ENCODE data around the gene DNAH17.

The DNAH17 gene

DNA sequence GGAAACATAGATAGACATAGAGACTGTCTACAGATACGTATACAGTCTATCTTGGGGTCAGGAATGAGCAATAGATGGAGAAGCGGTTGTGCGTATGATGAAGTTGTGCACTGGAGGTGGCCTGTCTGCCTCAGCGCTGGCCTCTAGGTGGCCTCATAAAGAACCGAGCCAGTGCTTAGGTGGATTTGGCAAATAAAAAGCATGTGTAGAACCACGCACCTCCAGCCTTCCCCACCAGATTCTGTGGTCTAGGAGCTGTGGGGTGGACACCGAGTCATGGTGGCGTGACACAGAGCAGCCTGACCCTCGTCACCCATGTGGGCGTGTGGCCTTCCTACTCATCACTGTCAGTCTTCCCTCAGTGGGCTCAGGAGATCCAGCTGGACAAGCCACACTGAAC is 164.8 kb downstream of the DNAH17 start:
- no peaks in the 10 kb centered on the region for H3K9me3 ChIP-seq (ENCODE audit: severe bottlenecking)
- DNase-seq (ENCODE audit: low spot score): no peak
- no peak for ATAC-seq (ENCODE audit: low read depth)
- no peak overlapping the region for H3K4me3 ChIP-seq (ENCODE audit: severe bottlenecking)
- H3K36me3 ChIP-seq (ENCODE audit: low read depth): peaks cover 58% of the 10 kb centered on the region
- H3K27me3 ChIP-seq (ENCODE audit: insufficient read depth, poor library complexity, severe bottlenecking): no peaks in the 10 kb centered on the region
- H3K27ac ChIP-seq (ENCODE audit: poor library complexity, severe bottlenecking): no peak overlapping the region
- TF ChIP-seq, protein P1, sequence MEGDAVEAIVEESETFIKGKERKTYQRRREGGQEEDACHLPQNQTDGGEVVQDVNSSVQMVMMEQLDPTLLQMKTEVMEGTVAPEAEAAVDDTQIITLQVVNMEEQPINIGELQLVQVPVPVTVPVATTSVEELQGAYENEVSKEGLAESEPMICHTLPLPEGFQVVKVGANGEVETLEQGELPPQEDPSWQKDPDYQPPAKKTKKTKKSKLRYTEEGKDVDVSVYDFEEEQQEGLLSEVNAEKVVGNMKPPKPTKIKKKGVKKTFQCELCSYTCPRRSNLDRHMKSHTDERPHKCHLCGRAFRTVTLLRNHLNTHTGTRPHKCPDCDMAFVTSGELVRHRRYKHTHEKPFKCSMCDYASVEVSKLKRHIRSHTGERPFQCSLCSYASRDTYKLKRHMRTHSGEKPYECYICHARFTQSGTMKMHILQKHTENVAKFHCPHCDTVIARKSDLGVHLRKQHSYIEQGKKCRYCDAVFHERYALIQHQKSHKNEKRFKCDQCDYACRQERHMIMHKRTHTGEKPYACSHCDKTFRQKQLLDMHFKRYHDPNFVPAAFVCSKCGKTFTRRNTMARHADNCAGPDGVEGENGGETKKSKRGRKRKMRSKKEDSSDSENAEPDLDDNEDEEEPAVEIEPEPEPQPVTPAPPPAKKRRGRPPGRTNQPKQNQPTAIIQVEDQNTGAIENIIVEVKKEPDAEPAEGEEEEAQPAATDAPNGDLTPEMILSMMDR (IDR thresholded peaks at IDR 0.05; ENCODE audit: poor library complexity, severe bottlenecking): no peak
- peaks cover 17% of the 10 kb centered on the region for H3K4me1 ChIP-seq (ENCODE audit: insufficient read depth, poor library complexity, severe bottlenecking)

DNA sequence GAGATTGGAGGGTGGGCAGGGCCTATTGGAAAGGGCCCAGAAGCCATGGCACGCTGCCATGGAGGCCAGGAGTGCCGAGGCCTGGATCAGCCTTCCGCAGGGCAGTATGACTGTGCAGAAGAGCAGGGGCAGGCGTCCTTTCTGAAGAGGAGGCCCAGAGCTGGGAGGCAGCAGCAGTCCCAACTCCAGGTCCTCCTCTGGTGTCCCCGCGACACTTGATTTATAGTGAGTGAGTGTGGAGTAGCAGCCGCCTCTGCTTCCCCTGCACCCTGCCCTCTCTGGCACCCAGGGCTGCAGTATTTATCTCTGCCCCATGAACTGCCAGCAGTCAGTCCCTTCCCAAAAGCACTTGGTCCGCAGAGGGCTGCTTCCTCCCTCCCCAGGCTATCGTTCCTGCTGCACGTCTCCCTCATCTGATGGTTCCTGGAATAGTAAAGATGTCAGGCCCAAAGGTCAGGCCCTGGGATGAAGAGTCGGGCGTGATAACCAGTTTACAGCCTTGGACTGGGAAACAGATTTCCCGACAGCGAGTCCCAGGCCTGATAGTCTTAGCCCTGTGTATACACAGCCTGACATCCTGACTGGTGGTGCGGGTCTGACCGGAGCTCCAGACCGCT is 165.8 kb downstream of the DNAH17 start:
- H3K9me3 ChIP-seq (ENCODE audit: severe bottlenecking): no peaks in the 10 kb centered on the region
- no peak overlapping the region for H3K4me3 ChIP-seq (ENCODE audit: severe bottlenecking)
- peaks cover 26% of the 10 kb centered on the region for H3K4me1 ChIP-seq (ENCODE audit: insufficient read depth, poor library complexity, severe bottlenecking)
- no peaks in the 10 kb centered on the region for H3K27me3 ChIP-seq (ENCODE audit: insufficient read depth, poor library complexity, severe bottlenecking)
- DNase-seq (ENCODE audit: low spot score) (no peak), ATAC-seq (ENCODE audit: low read depth) (no peak)
- H3K36me3 ChIP-seq (ENCODE audit: low read depth): peaks cover 49% of the 10 kb centered on the region
- H3K27ac ChIP-seq (ENCODE audit: poor library complexity, severe bottlenecking): no peak overlapping the region
- TF ChIP-seq, protein P1 (IDR thresholded peaks at IDR 0.05; ENCODE audit: poor library complexity, severe bottlenecking): no peak

DNA sequence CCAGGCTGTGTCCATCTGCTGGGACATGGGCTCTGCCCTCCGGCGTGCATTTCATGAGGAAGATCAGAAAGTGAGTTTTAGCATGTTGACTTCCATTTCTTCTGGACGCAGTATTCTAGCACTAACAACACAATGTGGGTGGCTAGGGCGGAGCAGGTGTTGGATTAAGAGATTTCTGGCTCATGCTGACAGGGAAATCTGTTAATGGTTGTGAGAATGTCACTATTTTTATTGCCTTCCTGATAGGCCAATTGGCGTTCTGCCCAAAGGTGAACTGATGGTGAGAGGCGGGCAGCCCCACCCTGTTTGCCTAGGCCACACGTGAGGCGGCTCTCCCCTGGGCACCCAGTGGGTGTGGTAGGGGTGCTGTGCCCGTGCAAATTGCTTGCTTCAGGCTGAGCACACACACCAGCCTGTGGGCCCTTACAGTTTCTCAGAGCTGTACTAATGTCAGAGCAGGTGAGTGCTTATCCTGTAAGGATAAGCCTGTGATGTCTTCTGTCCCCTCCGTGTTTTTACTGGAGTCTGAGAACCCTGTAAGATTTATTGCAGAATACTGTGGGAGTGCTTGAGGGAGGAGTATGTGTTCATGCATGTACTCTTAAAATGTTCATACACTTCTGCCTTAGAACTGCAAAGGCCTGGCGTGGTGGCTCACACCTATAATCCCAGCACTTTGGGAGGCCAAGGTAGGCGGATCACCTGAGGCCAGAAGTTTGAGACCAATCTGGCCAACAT is 167.8 kb downstream of the DNAH17 start:
- no peak overlapping the region for H3K4me3 ChIP-seq (ENCODE audit: severe bottlenecking)
- H3K4me1 ChIP-seq (ENCODE audit: insufficient read depth, poor library complexity, severe bottlenecking): peaks cover 26% of the 10 kb centered on the region
- peak overlapping the region; percentile 20 for H3K27ac ChIP-seq (ENCODE audit: poor library complexity, severe bottlenecking)
- H3K9me3 ChIP-seq (ENCODE audit: severe bottlenecking): no peaks in the 10 kb centered on the region
- TF ChIP-seq, protein P1 (IDR thresholded peaks at IDR 0.05; ENCODE audit: poor library complexity, severe bottlenecking): no peak
- no peaks in the 10 kb centered on the region for H3K27me3 ChIP-seq (ENCODE audit: insufficient read depth, poor library complexity, severe bottlenecking)
- peak; percentile 62 for DNase-seq (ENCODE audit: low spot score)
- H3K36me3 ChIP-seq (ENCODE audit: low read depth): peaks cover 55% of the 10 kb centered on the region
- peak; percentile 11; the same call in 1 of the 3 replicates for ATAC-seq (ENCODE audit: low read depth)

DNA sequence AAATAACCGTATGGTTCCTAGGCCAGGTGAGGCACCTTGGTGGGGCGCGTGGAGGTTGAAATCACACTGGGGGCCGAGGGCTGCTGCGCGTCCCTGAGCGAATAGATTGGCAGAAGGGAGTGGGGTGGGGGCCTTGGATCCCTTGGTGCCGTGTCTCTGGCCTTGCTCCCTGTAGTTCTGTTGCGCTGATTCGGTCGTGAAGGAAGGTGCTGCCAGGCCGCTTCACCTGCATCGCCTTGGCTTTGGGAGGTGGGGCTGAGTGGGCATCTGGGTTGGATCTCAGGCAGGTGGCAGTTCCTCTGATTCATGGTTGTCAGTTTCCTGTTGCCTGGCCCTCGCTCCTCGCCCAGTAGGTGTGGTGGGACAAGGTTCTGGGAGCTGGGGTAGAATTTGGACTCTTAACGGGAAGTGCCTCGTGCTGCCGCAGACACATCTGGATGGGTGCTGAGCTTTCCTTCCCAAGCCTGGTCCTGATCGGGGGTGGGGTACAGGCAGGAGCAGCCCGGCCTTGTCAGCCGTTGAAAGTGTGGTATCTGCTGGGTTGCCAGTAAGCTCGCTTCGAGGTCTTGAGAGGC is 168.6 kb downstream of the DNAH17 start:
- no peak for ATAC-seq (ENCODE audit: low read depth)
- TF ChIP-seq, protein P1 (IDR thresholded peaks at IDR 0.05; ENCODE audit: poor library complexity, severe bottlenecking): no peak
- Histone ChIP-seq H3K27ac (ENCODE audit: poor library complexity, severe bottlenecking) (peak overlapping the region; percentile 20), H3K9me3 (ENCODE audit: severe bottlenecking) (no peaks in the 10 kb centered on the region), H3K36me3 (ENCODE audit: low read depth) (peaks cover 56% of the 10 kb centered on the region), H3K4me3 (ENCODE audit: severe bottlenecking) (no peak overlapping the region), H3K4me1 (ENCODE audit: insufficient read depth, poor library complexity, severe bottlenecking) (peaks cover 26% of the 10 kb centered on the region), H3K27me3 (ENCODE audit: insufficient read depth, poor library complexity, severe bottlenecking) (no peaks in the 10 kb centered on the region)
- DNase-seq (ENCODE audit: low spot score): no peak

Measured in RWPE2 (cell line).